SU-DHL-6 (cell line): ENCODE data around the gene PPP2R3B.
"Not testable (repeated sequence)": the region's sequence is repeated elsewhere in the genome, so short reads cannot be mapped to it uniquely, and the experiment has no call there.

ENCODE experiments used
- H2AFZ ChIP-seq: fragments of 200-600 bp; sonication (generic); 2 replicates; pipeline ENCODE4 v1.6.1; 2014; ENCODE audit warnings: low read depth, mild to moderate bottlenecking, moderate library complexity, mixed read lengths, antibody characterized with exemption, low read length; ENCODE audit not compliant: severe bottlenecking
- H3F3A ChIP-seq: fragments of 200-600 bp; shearing (Covaris generic); 2 replicates; pipeline ENCODE4 v1.6.0; 2016; ENCODE audit warnings: antibody characterized with exemption, mild to moderate bottlenecking; ENCODE audit not compliant: insufficient read depth
- H3K27ac ChIP-seq: fragments of 200-600 bp; sonication (generic); 2 replicates; pipeline ENCODE4 v1.5.1; 2016; ENCODE audit warnings: low read depth, mild to moderate bottlenecking, low read length, moderate library complexity, mixed read lengths
- H3K27me3 ChIP-seq: fragments of 200-600 bp; sonication (generic), shearing (Covaris generic); 2 replicates; pipeline ENCODE4 v1.6.0; 2014; ENCODE audit warnings: mild to moderate bottlenecking, low read length
- H3K36me3 ChIP-seq: fragments of 200-600 bp; sonication (generic); 2 replicates; pipeline ENCODE4 v1.6.1; 2014; ENCODE audit warnings: mild to moderate bottlenecking, low read length, mixed read lengths
- H3K4me2 ChIP-seq: fragments of 300-600, 200-600 bp; shearing (Covaris generic), sonication (generic); 2 replicates; pipeline ENCODE4 v1.6.0; 2014; ENCODE audit warnings: low read length, low read depth, mild to moderate bottlenecking; ENCODE audit not compliant: poor library complexity, severe bottlenecking
- H3K4me3 ChIP-seq: fragments of 200-600 bp; sonication (generic); 2 replicates; pipeline ENCODE4 v1.5.1; 2014; ENCODE audit warnings: antibody characterized with exemption, low read length, mild to moderate bottlenecking, mixed read lengths; ENCODE audit not compliant: insufficient read depth, poor library complexity, severe bottlenecking
- H3K79me2 ChIP-seq: fragments of 200-600 bp; sonication (generic); 2 replicates; pipeline ENCODE4 v1.6.1; 2014; ENCODE audit warnings: mild to moderate bottlenecking, low read length, moderate library complexity; ENCODE audit not compliant: insufficient read depth
- H3K9ac ChIP-seq: fragments of 200-600 bp; sonication (generic); 2 replicates; pipeline ENCODE4 v1.7.0; 2014; ENCODE audit warnings: mild to moderate bottlenecking, low read length
- H3K9me2 ChIP-seq: fragments of 200-600 bp; sonication (generic); replicated peaks from 2 replicates; pipeline ENCODE4 v1.6.1; 2014; ENCODE audit warnings: low read length; ENCODE audit not compliant: insufficient read depth
- H3K9me3 ChIP-seq: fragments of 200-600 bp; sonication (generic); 2 replicates; pipeline ENCODE4 v1.6.1; 2014; ENCODE audit warnings: low read length, mixed read lengths; ENCODE audit not compliant: insufficient read depth
- H4K20me1 ChIP-seq: fragments of 200-600 bp; sonication (generic); 2 replicates; pipeline ENCODE4 v1.6.1; 2014; ENCODE audit warnings: low read depth, mild to moderate bottlenecking, antibody characterized with exemption, low read length, moderate library complexity, mixed read lengths
- EZH2phosphoT487 ChIP-seq: fragments of 200-600 bp; sonication (generic), shearing (Covaris generic); conservative IDR thresholded peaks from 2 replicates; pipeline ENCODE4 v1.6.1; 2018; ENCODE audit warnings: mild to moderate bottlenecking, antibody characterized with exemption, low read length, moderate library complexity, mixed read lengths
- TF ChIP-seq, protein P1 (sequence below): fragments of 200-600 bp; sonication (generic); IDR thresholded peaks from one replicate; pipeline ENCODE4 v1.5.1; 2017; ENCODE audit warnings: antibody characterized with exemption, mild to moderate bottlenecking, low read length, moderate library complexity; ENCODE audit not compliant: insufficient read depth, poor library complexity, severe bottlenecking

The PPP2R3B gene

DNA sequence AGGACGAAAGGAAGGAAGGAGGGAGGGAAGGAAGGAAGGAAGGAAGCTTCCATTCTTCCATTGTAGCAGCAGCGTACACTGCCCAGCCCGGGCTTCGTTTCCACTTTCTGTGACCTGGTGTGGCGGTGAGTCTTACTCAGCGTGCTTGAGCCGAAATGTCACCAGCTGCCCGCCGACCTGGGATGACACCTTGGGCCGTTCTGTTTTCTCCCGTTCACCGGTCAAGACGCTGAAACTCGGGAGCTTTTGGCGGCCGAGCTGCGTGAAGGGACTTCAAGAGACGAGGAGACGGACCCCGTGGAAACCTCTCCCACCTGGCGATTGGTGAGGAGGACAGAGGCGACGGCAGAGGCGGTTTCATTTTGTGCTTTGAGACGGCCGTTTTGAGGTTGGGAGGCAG is 47.1 kb upstream of the PPP2R3B start:
- H4K20me1 ChIP-seq = no peaks in the 10 kb centered on the region
- no peak for TF ChIP-seq EZH2phosphoT487
- TF ChIP-seq, protein P1, sequence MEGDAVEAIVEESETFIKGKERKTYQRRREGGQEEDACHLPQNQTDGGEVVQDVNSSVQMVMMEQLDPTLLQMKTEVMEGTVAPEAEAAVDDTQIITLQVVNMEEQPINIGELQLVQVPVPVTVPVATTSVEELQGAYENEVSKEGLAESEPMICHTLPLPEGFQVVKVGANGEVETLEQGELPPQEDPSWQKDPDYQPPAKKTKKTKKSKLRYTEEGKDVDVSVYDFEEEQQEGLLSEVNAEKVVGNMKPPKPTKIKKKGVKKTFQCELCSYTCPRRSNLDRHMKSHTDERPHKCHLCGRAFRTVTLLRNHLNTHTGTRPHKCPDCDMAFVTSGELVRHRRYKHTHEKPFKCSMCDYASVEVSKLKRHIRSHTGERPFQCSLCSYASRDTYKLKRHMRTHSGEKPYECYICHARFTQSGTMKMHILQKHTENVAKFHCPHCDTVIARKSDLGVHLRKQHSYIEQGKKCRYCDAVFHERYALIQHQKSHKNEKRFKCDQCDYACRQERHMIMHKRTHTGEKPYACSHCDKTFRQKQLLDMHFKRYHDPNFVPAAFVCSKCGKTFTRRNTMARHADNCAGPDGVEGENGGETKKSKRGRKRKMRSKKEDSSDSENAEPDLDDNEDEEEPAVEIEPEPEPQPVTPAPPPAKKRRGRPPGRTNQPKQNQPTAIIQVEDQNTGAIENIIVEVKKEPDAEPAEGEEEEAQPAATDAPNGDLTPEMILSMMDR = no peak
- no peak overlapping the region for H2AFZ ChIP-seq
- no peaks in the 10 kb centered on the region for H3K9me3 ChIP-seq
- H3K9ac ChIP-seq = no peak overlapping the region
- H3F3A ChIP-seq = no peaks in the 10 kb centered on the region
- H3K79me2 ChIP-seq = no peaks in the 10 kb centered on the region
- H3K36me3 ChIP-seq = no peaks in the 10 kb centered on the region
- H3K4me3 ChIP-seq = no peak overlapping the region
- H3K4me2 ChIP-seq = no peak overlapping the region
- no peaks in the 10 kb centered on the region for H3K27me3 ChIP-seq
- H3K27ac ChIP-seq = no peak overlapping the region
- no peaks in the 10 kb centered on the region for H3K9me2 ChIP-seq

GRCh38 chrX:432666-433065 is 46.0 kb upstream of the PPP2R3B start:
- H3F3A ChIP-seq, H3K9me2 ChIP-seq, H3K27me3 ChIP-seq, H3K27ac ChIP-seq, H3K79me2 ChIP-seq, H4K20me1 ChIP-seq, H3K36me3 ChIP-seq, H3K9ac ChIP-seq, H2AFZ ChIP-seq, H3K4me3 ChIP-seq, H3K9me3 ChIP-seq, H3K4me2 ChIP-seq: not testable (repeated sequence)

GRCh38 chrX:431492-432111 is 44.9 kb upstream of the PPP2R3B start:
- no peaks in the 10 kb centered on the region for H3F3A ChIP-seq
- H3K9me3 ChIP-seq = no peaks in the 10 kb centered on the region
- H3K9ac ChIP-seq = no peak overlapping the region
- no peak overlapping the region for H2AFZ ChIP-seq
- H4K20me1 ChIP-seq = no peaks in the 10 kb centered on the region
- H3K4me2 ChIP-seq = no peak overlapping the region
- no peaks in the 10 kb centered on the region for H3K79me2 ChIP-seq
- TF ChIP-seq EZH2phosphoT487 = no peak
- TF ChIP-seq, protein P1 = no peak
- H3K9me2 ChIP-seq = no peaks in the 10 kb centered on the region
- no peaks in the 10 kb centered on the region for H3K36me3 ChIP-seq
- H3K27me3 ChIP-seq = no peaks in the 10 kb centered on the region
- no peak overlapping the region for H3K27ac ChIP-seq
- H3K4me3 ChIP-seq = no peak overlapping the region

GRCh38 chrX:431056-431455 is 44.3 kb upstream of the PPP2R3B start:
- H2AFZ ChIP-seq = no peak overlapping the region
- no peaks in the 10 kb centered on the region for H3F3A ChIP-seq
- H3K9me3 ChIP-seq = no peaks in the 10 kb centered on the region
- no peak for TF ChIP-seq EZH2phosphoT487
- TF ChIP-seq, protein P1 = no peak
- no peak overlapping the region for H3K9ac ChIP-seq
- H3K4me3 ChIP-seq = no peak overlapping the region
- H3K79me2 ChIP-seq = no peaks in the 10 kb centered on the region
- no peak overlapping the region for H3K4me2 ChIP-seq
- H3K27me3 ChIP-seq = no peaks in the 10 kb centered on the region
- no peaks in the 10 kb centered on the region for H4K20me1 ChIP-seq
- H3K9me2 ChIP-seq = no peaks in the 10 kb centered on the region
- no peak overlapping the region for H3K27ac ChIP-seq
- H3K36me3 ChIP-seq = no peaks in the 10 kb centered on the region
